Measurements from ENCODE around the gene ALG2.

- TF ChIP-seq JUND (IDR thresholded peaks at IDR 0.05; ENCODE audit: borderline replicate concordance, low read depth, low read length), result no peak
- no peak for TF ChIP-seq JUND (tag; IDR thresholded peaks at IDR 0.05; ENCODE audit: borderline replicate concordance, low read depth, low read length)
- TF ChIP-seq CTCF (IDR thresholded peaks at IDR 0.05 in 2 of 3, conservative IDR thresholded peaks at IDR 0.05 in 1 of 3; ENCODE audit: insufficient read depth in 2 of 3, low read depth in 1 of 3, low read length in 3 of 3), result no peak
- TF ChIP-seq KDM5B (IDR thresholded peaks at IDR 0.05; ENCODE audit: insufficient replicate concordance, low read depth, low read length), result no peak
- TF ChIP-seq SPI1 (IDR thresholded peaks at IDR 0.05; ENCODE audit: borderline replicate concordance, low read depth, low read length), result no peak
- TF ChIP-seq PTBP1 (IDR thresholded peaks at IDR 0.05; ENCODE audit: low read depth, low read length), result no peak
- no peak for TF ChIP-seq CREM (IDR thresholded peaks at IDR 0.05; ENCODE audit: low read depth)
- no peak for TF ChIP-seq TAF1 (IDR thresholded peaks at IDR 0.05; ENCODE audit: control insufficient read depth, extremely low read depth, insufficient read depth, low read length, severe bottlenecking)
- TF ChIP-seq, protein P1, sequence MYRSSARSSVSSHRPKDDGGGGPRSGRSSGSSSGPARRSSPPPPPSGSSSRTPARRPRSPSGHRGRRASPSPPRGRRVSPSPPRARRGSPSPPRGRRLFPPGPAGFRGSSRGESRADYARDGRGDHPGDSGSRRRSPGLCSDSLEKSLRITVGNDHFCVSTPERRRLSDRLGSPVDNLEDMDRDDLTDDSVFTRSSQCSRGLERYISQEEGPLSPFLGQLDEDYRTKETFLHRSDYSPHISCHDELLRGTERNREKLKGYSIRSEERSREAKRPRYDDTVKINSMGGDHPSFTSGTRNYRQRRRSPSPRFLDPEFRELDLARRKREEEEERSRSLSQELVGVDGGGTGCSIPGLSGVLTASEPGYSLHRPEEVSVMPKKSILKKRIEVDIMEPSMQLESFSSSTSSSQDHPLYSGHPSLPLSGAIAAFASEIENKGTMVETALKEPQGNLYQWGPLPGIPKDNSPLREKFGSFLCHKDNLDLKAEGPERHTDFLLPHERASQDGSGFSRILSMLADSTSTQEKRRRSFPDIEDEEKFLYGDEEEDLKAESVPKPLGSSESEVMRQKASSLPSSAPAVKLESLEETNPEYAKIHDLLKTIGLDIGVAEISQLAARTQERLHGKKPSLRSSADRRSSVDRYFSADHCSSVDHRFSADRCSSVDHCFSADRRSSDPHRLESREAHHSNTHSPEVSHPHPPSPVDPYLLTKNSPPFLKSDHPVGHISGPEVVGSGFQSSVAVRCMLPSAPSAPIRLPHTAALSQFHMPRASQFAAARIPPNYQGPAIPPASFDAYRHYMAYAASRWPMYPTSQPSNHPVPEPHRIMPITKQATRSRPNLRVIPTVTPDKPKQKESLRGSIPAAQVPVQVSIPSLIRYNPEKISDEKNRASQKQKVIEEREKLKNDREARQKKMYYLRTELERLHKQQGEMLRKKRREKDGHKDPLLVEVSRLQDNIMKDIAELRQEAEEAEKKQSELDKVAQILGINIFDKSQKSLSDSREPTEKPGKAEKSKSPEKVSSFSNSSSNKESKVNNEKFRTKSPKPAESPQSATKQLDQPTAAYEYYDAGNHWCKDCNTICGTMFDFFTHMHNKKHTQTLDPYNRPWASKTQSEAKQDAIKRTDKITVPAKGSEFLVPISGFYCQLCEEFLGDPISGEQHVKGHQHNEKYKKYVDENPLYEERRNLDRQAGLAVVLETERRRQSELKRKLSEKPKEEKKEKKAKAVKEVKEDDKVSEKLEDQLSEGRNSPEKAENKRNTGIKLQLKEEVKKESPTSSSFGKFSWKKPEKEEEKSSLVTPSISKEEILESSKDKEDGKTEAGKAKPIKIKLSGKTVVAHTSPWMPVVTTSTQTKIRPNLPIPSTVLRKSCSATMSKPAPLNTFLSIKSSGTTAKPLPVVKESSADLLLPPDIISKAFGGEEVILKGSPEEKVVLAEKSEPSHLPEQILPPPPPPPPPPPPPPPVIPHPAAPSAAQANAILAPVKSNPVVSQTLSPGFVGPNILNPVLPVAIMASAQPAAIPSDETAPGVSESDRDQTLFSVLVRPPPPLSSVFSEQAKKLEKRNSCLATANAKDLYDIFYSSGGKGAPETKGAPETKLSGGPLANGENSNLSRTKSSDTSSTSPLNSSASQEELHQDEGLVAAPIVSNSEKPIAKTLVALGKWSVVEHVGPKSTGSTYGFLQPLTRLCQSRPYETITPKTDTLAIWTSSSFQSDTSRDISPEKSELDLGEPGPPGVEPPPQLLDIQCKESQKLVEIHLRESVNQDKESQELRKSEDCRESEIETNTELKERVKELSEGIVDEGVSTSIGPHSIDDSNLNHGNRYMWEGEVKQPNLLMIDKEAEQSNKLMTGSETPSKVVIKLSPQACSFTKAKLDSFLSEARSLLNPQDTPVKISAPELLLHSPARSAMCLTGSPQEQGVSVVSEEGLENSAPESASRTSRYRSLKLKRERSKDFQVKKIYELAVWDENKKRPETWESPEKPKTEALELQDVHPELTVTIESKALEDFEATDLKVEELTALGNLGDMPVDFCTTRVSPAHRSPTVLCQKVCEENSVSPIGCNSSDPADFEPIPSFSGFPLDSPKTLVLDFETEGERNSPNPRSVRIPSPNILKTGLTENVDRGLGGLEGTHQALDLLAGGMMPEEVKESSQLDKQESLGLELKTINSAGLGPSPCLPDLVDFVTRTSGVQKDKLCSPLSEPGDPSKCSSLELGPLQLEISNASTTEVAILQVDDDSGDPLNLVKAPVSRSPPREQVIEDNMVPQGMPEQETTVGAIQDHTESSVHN (IDR thresholded peaks at IDR 0.05; ENCODE audit: borderline replicate concordance in 1 of 2, low read depth in 1 of 2), result no peak
- no peak for TF ChIP-seq MAZ (CRISPR knock-in tag; conservative IDR thresholded peaks at IDR 0.05 in 1 of 2, IDR thresholded peaks at IDR 0.05 in 1 of 2)
- no peak for TF ChIP-seq OTX1 (CRISPR knock-in tag; IDR thresholded peaks at IDR 0.05)
- TF ChIP-seq RFX5 (IDR thresholded peaks at IDR 0.05; ENCODE audit: low read depth, low read length), result no peak
- TF ChIP-seq HNRNPLL (IDR thresholded peaks at IDR 0.05; ENCODE audit: low read depth, low read length, poor library complexity, severe bottlenecking), result no peak
- no peak for TF ChIP-seq USF2 (CRISPR knock-in tag; IDR thresholded peaks at IDR 0.05)
- TF ChIP-seq, protein P2, sequence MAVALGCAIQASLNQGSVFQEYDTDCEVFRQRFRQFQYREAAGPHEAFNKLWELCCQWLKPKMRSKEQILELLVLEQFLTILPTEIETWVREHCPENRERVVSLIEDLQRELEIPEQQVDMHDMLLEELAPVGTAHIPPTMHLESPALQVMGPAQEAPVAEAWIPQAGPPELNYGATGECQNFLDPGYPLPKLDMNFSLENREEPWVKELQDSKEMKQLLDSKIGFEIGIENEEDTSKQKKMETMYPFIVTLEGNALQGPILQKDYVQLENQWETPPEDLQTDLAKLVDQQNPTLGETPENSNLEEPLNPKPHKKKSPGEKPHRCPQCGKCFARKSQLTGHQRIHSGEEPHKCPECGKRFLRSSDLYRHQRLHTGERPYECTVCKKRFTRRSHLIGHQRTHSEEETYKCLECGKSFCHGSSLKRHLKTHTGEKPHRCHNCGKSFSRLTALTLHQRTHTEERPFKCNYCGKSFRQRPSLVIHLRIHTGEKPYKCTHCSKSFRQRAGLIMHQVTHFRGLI (CRISPR knock-in tag; IDR thresholded peaks at IDR 0.05), result no peak
These were observed 54.6 kb downstream of the ALG2 start for GRCh38 chr9:99167119-99167518.
